Upper lobe of left lung (tissue), 6 donors: ENCODE results near the gene SP6. TPM values are rescaled to one million over a fixed set of nuclear protein-coding genes. Genes with fewer than 3 reads are reported as not detected.
A peak's percentile ranks its signal among the peaks of the same experiment; 100 is the strongest.

ENCODE experiments used
- ATAC-seq, 2 donors: fragments of 200-7000 bp; cut with Tn5 transposase; one replicate each; pipeline ENCODE4 v1.9.1; 2022; ENCODE audit warnings: mild to moderate bottlenecking in 2 of 2, moderate library complexity in 2 of 2; ENCODE audit not compliant: low FRiP score in 2 of 2
- DNase-seq, 2 donors: peaks; one replicate each; pipeline ENCODE4 v3.0.0-alpha.2; 2019 to 2020
- H3K27ac ChIP-seq, 4 donors: fragments of 200-600 bp; sonication (generic); one replicate each; pipeline ENCODE4 v1.5.1; 2016 to 2019
- H3K27me3 ChIP-seq, 4 donors: fragments of 200-600 bp; sonication (generic); one replicate each; pipeline ENCODE4 v1.5.1; 2017 to 2019
- H3K36me3 ChIP-seq, 4 donors: fragments of 200-600 bp; sonication (generic); one replicate each; pipeline ENCODE4 v1.5.1; 2016 to 2019
- H3K4me1 ChIP-seq, 4 donors: fragments of 200-600 bp; sonication (generic); one replicate each; pipeline ENCODE4 v1.5.1; 2018 to 2019
- H3K4me3 ChIP-seq, 4 donors: fragments of 200-600 bp; sonication (generic); one replicate each; pipeline ENCODE4 v1.5.1; 2017 to 2019; ENCODE audit warnings: mild to moderate bottlenecking in 2 of 4, moderate library complexity in 1 of 4
- H3K9me3 ChIP-seq, 4 donors: fragments of 200-600 bp; sonication (generic); one replicate each; pipeline ENCODE4 v1.5.1; 2018 to 2019
- EP300 ChIP-seq, 4 donors: sonication (generic); formaldehyde crosslinking; IDR thresholded peaks; one replicate each; pipeline ENCODE4 v1.5.1; 2017; ENCODE audit warnings: antibody characterized with exemption in 4 of 4, control low read depth in 2 of 4
- POLR2A ChIP-seq, 4 donors: fragments of 450-650 bp; IDR thresholded peaks; one replicate each; pipeline ENCODE4 v1.5.1; 2016 to 2017; ENCODE audit warnings: antibody characterized with exemption in 4 of 4, mild to moderate bottlenecking in 2 of 4
- POLR2AphosphoS5 ChIP-seq, 2 donors: sonication (generic); formaldehyde crosslinking; IDR thresholded peaks; one replicate each; pipeline ENCODE4 v1.5.1; 2017; ENCODE audit warnings: antibody characterized with exemption in 2 of 2
- WGBS, 2 donors: methylation state at CpG; one replicate each; pipeline ENCODE4 v1.1.5; 2017 to 2018; 5-methylcytosine and 5-hydroxymethylcytosine counted together
- total RNA-seq, 6 donors: library from RNA; depleted of rRNA in 4 of 6; stranded (reverse); fragments of >200 nt in 4 of 6; gene quantifications; one replicate each; pipeline versions ENCODE4 v1.1.0 to v1.2.1, GENCODE V29; 2016 to 2021
- TF ChIP-seq, protein P1 (sequence below), 6 experiments: fragments of 450-650 bp in 4 of 6; fragments of 200-600 bp in 2 of 6; sonication (generic) in 2 of 6; IDR thresholded peaks; one replicate each; pipeline ENCODE4 v1.5.1; 2016 to 2019; ENCODE audit warnings: antibody characterized with exemption in 6 of 6
- donor health status: DM: no; HTN: no; CAD: no; lungs with moderate emphysema.
- donor health status: DM: no; HTN: yes; CAD: no; lungs with severe emphysema.

SP6 gene
- total RNA-seq, 6 donors from 2014 or later: 0.76 to 6.4 (median 2.4) TPM

DNA sequence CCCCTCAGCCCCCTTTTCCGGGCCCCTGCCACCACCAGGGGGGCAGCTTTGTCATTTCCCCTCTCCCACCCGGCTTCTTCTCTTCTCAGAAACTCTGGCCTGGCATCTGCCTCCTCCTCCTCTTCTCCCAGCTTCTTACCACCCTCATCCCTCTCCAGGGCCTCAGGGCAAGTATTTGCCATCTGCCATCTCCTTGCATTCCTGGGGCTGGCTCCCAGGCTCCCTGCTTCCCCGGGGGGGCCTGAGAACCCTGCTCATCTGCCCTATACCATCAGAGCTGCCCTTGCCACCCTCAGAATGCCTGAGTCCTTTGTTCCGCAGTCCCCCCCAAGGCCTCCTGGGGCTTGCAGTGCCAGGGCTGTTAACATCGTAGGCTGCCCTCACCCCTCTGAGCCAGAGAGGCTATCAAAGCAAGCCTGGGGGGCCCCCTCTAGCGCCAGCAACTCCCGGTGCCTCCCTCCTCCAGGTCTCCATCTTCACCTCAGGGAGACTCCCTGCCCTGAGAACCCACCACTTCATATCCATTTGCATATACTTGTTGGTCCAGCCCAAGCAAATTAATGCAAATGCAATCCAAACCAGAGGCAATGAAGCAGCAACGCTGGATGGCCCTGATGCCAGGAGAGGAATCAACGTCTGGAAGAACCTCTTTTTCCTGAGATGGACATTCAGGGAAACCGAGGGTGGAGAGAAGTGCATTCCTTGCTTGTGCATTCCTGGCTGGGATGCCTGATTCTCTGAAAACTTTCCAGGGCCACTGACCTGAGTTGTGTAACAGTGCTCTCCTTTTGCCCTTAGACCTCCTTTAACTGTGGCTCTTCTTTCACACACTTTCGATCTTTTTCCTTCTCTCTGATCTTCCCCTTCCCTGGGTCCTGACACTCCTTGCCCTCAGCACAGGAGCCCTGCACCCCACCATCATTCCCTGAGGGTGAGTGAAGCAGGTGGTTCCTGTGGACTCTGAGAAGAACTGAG is 24.3 kb upstream of the SP6 start:
- Histone ChIP-seq H3K4me1 (peaks cover 0 to 18% (median 9%) of the 10 kb centered on the region in 4 donors), H3K36me3 (no peaks in the 10 kb centered on the region), H3K4me3 (no peak overlapping the region), H3K9me3 (no peaks in the 10 kb centered on the region), H3K27ac (no peak overlapping the region), H3K27me3 (peaks cover 0 to 7% (median 0%) of the 10 kb centered on the region in 4 donors)
- TF ChIP-seq, protein P1, sequence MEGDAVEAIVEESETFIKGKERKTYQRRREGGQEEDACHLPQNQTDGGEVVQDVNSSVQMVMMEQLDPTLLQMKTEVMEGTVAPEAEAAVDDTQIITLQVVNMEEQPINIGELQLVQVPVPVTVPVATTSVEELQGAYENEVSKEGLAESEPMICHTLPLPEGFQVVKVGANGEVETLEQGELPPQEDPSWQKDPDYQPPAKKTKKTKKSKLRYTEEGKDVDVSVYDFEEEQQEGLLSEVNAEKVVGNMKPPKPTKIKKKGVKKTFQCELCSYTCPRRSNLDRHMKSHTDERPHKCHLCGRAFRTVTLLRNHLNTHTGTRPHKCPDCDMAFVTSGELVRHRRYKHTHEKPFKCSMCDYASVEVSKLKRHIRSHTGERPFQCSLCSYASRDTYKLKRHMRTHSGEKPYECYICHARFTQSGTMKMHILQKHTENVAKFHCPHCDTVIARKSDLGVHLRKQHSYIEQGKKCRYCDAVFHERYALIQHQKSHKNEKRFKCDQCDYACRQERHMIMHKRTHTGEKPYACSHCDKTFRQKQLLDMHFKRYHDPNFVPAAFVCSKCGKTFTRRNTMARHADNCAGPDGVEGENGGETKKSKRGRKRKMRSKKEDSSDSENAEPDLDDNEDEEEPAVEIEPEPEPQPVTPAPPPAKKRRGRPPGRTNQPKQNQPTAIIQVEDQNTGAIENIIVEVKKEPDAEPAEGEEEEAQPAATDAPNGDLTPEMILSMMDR (IDR thresholded peaks at IDR 0.05): no peak
- no peak for TF ChIP-seq EP300 (IDR thresholded peaks at IDR 0.05)
- no peak for TF ChIP-seq POLR2AphosphoS5 (IDR thresholded peaks at IDR 0.05)
- no peak for TF ChIP-seq POLR2A (IDR thresholded peaks at IDR 0.05)
- DNase-seq (no peak), ATAC-seq (no peak)
- 61 to 64% methylated on average over 10 to 11 of the region's 11 CpGs for WGBS, 2 donors

DNA sequence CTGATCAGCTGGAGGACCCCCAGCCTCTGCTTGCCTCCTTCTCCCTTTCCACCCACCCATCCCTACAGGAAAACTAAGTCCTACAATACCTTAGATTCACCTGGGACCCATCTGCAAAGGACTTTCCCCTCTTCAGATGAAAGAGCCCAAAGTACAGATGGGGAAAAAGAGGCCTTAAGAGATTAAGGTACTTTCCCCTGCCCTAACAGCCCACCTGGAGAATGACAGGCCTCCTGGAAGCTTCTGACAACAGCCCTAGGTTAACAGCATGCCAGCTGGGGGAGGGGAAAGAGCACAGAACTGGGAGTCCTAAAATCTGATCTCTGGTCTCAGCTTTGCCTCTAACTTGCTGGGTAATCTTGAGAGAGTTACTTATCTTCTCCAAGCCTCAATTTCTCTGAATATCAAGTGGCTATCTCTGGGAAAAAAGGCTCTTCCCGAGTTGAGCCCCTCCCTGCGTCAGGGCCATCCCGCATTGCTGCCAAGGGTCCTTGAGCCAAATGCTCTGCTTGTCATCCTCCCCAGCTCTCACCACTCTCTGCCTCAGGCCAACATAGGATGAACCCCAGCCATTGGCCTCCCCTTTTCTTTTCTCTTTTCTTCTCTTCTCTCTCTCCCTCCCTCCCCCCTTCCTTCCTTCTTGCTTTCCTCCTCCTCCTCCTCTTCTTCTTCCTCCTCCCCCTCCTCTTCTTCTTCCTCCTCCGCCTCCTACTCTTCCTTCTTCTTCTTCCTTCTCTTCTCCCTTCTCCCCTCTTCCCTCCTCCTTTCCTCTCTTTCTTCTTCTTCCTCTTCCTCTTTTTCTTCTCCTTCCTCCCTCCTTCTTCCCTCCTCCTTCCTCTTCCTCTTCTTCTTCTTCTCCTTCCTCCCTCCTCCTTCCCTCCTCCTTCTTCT is 22.5 kb upstream of the SP6 start:
- Histone ChIP-seq H3K4me3 (no peak overlapping the region), H3K27me3 (peaks cover 0 to 7% (median 0%) of the 10 kb centered on the region in 4 donors), H3K4me1 (peaks cover 0 to 18% (median 9%) of the 10 kb centered on the region in 4 donors), H3K27ac (no peak overlapping the region), H3K9me3 (no peaks in the 10 kb centered on the region), H3K36me3 (no peaks in the 10 kb centered on the region)
- DNase-seq (no peak), ATAC-seq (no peak)
- TF ChIP-seq, protein P1 (IDR thresholded peaks at IDR 0.05): no peak
- TF ChIP-seq POLR2AphosphoS5 (IDR thresholded peaks at IDR 0.05) (no peak), POLR2A (IDR thresholded peaks at IDR 0.05) (no peak), EP300 (IDR thresholded peaks at IDR 0.05) (no peak)
- 74 to 75% methylated on average over 4 of the region's 4 CpGs for WGBS, 2 donors

DNA sequence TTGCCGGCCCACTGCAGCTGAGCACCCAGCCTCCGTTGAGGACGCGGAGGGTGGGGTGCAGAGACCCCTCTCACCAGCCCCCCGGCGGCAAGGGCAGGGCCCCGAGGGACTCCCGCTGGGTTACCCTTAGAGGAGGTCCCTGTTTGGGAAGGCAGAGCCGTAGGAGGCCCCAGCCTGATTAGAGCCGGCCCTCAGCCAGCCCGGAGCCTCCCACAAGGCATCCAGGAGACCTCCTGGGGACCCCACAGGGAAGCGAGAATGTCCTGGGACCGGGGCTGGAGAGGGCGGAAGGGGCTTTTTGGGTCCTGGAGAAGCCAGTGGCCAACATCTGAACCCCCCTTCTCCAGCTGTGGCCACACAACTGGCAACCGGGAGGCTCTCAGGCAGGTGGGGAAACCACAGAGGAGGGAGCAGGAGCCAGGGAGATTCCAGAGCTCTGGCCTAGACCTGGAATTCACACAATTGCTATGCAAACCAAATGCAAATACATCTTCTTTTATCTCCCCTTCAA is 21.7 kb upstream of the SP6 start:
- Histone ChIP-seq H3K4me1 (peaks cover 0 to 11% (median 4%) of the 10 kb centered on the region in 4 donors), H3K4me3 (peak overlapping the region in 1 of 4 donors; percentile 6), H3K27me3 (peaks cover 0 to 7% (median 0%) of the 10 kb centered on the region in 4 donors), H3K9me3 (no peaks in the 10 kb centered on the region), H3K27ac (peak overlapping the region in 1 of 4 donors; percentile 11), H3K36me3 (no peaks in the 10 kb centered on the region)
- ATAC-seq: peak in 1 of 2 donors; percentile 5
- 60 to 73% methylated on average over 2 to 12 of the region's 15 CpGs for WGBS, 2 donors
- TF ChIP-seq EP300 (IDR thresholded peaks at IDR 0.05): no peak
- TF ChIP-seq, protein P1 (IDR thresholded peaks at IDR 0.05): no peak
- no peak for TF ChIP-seq POLR2A (IDR thresholded peaks at IDR 0.05)
- TF ChIP-seq POLR2AphosphoS5 (IDR thresholded peaks at IDR 0.05): no peak
- DNase-seq: no peak

DNA sequence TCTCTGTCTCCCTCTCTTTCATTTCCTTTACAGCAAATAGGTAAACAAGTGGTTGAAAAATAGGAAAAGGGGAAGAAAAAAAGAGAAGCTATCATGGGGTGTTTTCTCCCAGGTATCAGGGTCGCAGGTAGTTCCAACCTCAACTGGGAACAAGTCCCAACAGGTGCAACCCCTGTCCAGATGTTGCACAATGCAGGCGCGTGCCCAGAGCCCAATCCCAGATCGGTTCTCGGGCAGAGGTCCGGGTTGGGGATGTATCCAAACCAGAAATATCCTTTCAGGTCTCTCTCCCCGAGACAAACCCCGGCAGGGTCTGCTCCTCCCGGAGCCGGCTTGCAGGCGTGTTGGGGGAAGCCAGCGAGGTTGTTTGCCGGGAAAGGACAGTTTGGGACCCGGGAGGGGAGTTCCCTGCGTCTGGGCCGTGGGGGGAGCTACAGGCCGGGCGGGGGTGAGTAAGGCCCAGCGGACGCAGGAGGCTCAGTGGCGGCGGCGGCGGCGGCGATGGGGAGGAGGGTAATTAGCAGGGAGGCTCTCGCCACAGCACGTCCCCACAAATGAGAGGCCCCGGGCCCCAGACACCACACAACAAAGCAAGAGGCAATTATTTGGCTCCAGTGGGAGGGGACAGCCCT is 21.2 kb upstream of the SP6 start:
- Histone ChIP-seq H3K27ac (peak overlapping the region in 1 of 4 donors; percentile 11), H3K4me1 (peaks cover 0 to 6% (median 0%) of the 10 kb centered on the region in 4 donors), H3K9me3 (no peaks in the 10 kb centered on the region), H3K36me3 (no peaks in the 10 kb centered on the region), H3K4me3 (peak overlapping the region in 1 of 4 donors; percentile 6), H3K27me3 (peaks cover 0 to 7% (median 0%) of the 10 kb centered on the region in 4 donors)
- peak in 1 of 2 donors; percentile 84 for DNase-seq
- TF ChIP-seq, protein P1 (IDR thresholded peaks at IDR 0.05): no peak
- TF ChIP-seq POLR2A (IDR thresholded peaks at IDR 0.05) (no peak), POLR2AphosphoS5 (IDR thresholded peaks at IDR 0.05) (no peak), EP300 (IDR thresholded peaks at IDR 0.05) (no peak)
- peak in 1 of 2 donors; percentile 42 for ATAC-seq
- 33 to 65% methylated on average over 24 to 26 of the region's 29 CpGs for WGBS, 2 donors
